H9 (cell line): ENCODE results near the gene SH3PXD2B. TPM values are rescaled to one million over a fixed set of nuclear protein-coding genes. Genes with fewer than 3 reads are reported as not detected.

Source experiments
- DNase-seq: peaks from one replicate; pipeline ENCODE4 v3.0.0-alpha.2; 2017
- H2AFZ ChIP-seq: one replicate; pipeline ENCODE4 v1.6.1; 2013; ENCODE audit warnings: mild to moderate bottlenecking, low read length, control low read depth, moderate library complexity
- H2AK5ac ChIP-seq: 2 replicates; pipeline ENCODE4 v1.6.1; 2013; ENCODE audit warnings: low read length, control low read depth, mixed read lengths; ENCODE audit not compliant: insufficient read length
- H2BK120ac ChIP-seq: one replicate; pipeline ENCODE4 v1.6.1; 2013; ENCODE audit warnings: low read depth, mild to moderate bottlenecking, low read length, control low read depth, inconsistent platforms; ENCODE audit not compliant: poor library complexity, severe bottlenecking
- H2BK12ac ChIP-seq: 2 replicates; pipeline ENCODE4 v1.6.1; 2013; ENCODE audit warnings: low read length, control low read depth, mixed read lengths, low read depth; ENCODE audit not compliant: insufficient read length
- H2BK15ac ChIP-seq: 2 replicates; pipeline ENCODE4 v1.6.1; 2013; ENCODE audit warnings: low read depth, low read length, control low read depth
- H2BK20ac ChIP-seq: one replicate; pipeline ENCODE4 v1.6.1; 2013; ENCODE audit warnings: low read depth, mild to moderate bottlenecking, low read length, control low read depth, inconsistent platforms; ENCODE audit not compliant: poor library complexity, severe bottlenecking
- H2BK5ac ChIP-seq: 2 replicates; pipeline ENCODE4 v1.6.1; 2013; ENCODE audit warnings: low read length, control low read depth, mixed read lengths; ENCODE audit not compliant: insufficient read length
- H3K14ac ChIP-seq: 2 replicates; pipeline ENCODE4 v1.6.1; 2013; ENCODE audit warnings: low read length, control low read depth; ENCODE audit not compliant: insufficient read depth
- H3K18ac ChIP-seq: 2 replicates; pipeline ENCODE4 v1.6.1; 2013; ENCODE audit warnings: low read depth, mild to moderate bottlenecking, mixed read lengths, low read length, control low read depth; ENCODE audit not compliant: insufficient read length
- H3K23ac ChIP-seq: 2 replicates; pipeline ENCODE4 v1.6.1; 2013; ENCODE audit warnings: low read length, control low read depth, mixed read lengths, low read depth; ENCODE audit not compliant: insufficient read length
- H3K23me2 ChIP-seq: 2 replicates; pipeline ENCODE4 v1.6.1; 2013; ENCODE audit warnings: low read depth, mild to moderate bottlenecking, mixed read lengths, low read length, control low read depth; ENCODE audit not compliant: insufficient read length, poor library complexity, severe bottlenecking
- H3K27ac ChIP-seq: 2 replicates; pipeline ENCODE4 v1.5.1; 2013; ENCODE audit warnings: low read length, control low read depth, mixed read lengths, low read depth; ENCODE audit not compliant: insufficient read length
- H3K27me3 ChIP-seq: 2 replicates; pipeline ENCODE4 v1.6.1; 2013; ENCODE audit warnings: low read length, control low read depth, inconsistent platforms; ENCODE audit not compliant: insufficient read depth
- H3K4ac ChIP-seq: 2 replicates; pipeline ENCODE4 v1.6.1; 2013; ENCODE audit warnings: low read depth, mild to moderate bottlenecking, control low read depth, inconsistent platforms, low read length, moderate library complexity
- H3K4me1 ChIP-seq: 2 replicates; pipeline ENCODE4 v1.6.1; 2013; ENCODE audit warnings: low read length, control low read depth, inconsistent platforms; ENCODE audit not compliant: insufficient read depth
- H3K4me2 ChIP-seq: 2 replicates; pipeline ENCODE4 v1.6.1; 2013; ENCODE audit warnings: low read length, control low read depth, mixed read lengths; ENCODE audit not compliant: insufficient read length, insufficient read depth
- H3K56ac ChIP-seq: 2 replicates; pipeline ENCODE4 v1.6.1; 2013; ENCODE audit warnings: low read depth, mild to moderate bottlenecking, mixed read lengths, low read length, control low read depth; ENCODE audit not compliant: insufficient read length
- H3K79me1 ChIP-seq: 2 replicates; pipeline ENCODE4 v1.6.1; 2013; ENCODE audit warnings: low read depth, mild to moderate bottlenecking, moderate library complexity, low read length, control low read depth, inconsistent platforms; ENCODE audit not compliant: insufficient read depth, poor library complexity, severe bottlenecking
- H3K79me2 ChIP-seq: 2 replicates; pipeline ENCODE4 v1.6.1; 2013; ENCODE audit warnings: low read length, control low read depth, inconsistent platforms; ENCODE audit not compliant: insufficient read depth
- H3K9ac ChIP-seq: 2 replicates; pipeline ENCODE4 v1.6.1; 2013; ENCODE audit warnings: low read length, control low read depth, mixed read lengths; ENCODE audit not compliant: insufficient read length; ENCODE audit errors: extremely low read depth
- H3K9me3 ChIP-seq: one replicate; pipeline ENCODE4 v1.6.1; 2013; ENCODE audit warnings: low read depth, low read length, inconsistent platforms; ENCODE audit not compliant: control insufficient read depth
- H3T11ph ChIP-seq: one replicate; pipeline ENCODE4 v1.6.1; 2013; ENCODE audit warnings: mild to moderate bottlenecking, low read length, control low read depth, inconsistent platforms
- H4K20me1 ChIP-seq: one replicate; pipeline ENCODE4 v1.6.1; 2013; ENCODE audit not compliant: control insufficient read depth, insufficient read length, insufficient read depth
- H4K5ac ChIP-seq: 2 replicates; pipeline ENCODE4 v1.6.1; 2013; ENCODE audit warnings: low read depth, mild to moderate bottlenecking, mixed read lengths, low read length, control low read depth; ENCODE audit not compliant: insufficient read length
- H4K8ac ChIP-seq: replicated peaks from 2 replicates; pipeline ENCODE4 v1.6.1; 2013; ENCODE audit warnings: low read length, control low read depth, mixed read lengths, low read depth; ENCODE audit not compliant: insufficient read length
- H4K91ac ChIP-seq: 2 replicates; pipeline ENCODE4 v1.6.1; 2013; ENCODE audit warnings: low read depth, mild to moderate bottlenecking, moderate library complexity, mixed read lengths, low read length, control low read depth; ENCODE audit not compliant: insufficient read length
- H3K27ac Mint-ChIP-seq, 3 experiments: 2 replicates in 2 of 3; 3 replicates in 1 of 3; pipeline ENCODE4 v1.8.0; 2020 to 2021; ENCODE audit warnings: mixed read lengths in 3 of 3, mild to moderate bottlenecking in 1 of 3, moderate library complexity in 1 of 3
- H3K27me3 Mint-ChIP-seq: 2 replicates; pipeline ENCODE4 v1.8.0; 2021; ENCODE audit warnings: low read depth, mild to moderate bottlenecking, moderate library complexity, mixed read lengths
- H3K36me3 Mint-ChIP-seq, 3 experiments: 2 replicates in 2 of 3; 3 replicates in 1 of 3; pipeline ENCODE4 v1.8.0; 2020 to 2021; ENCODE audit warnings: low read depth in 3 of 3, mixed read lengths in 3 of 3; ENCODE audit not compliant: insufficient read depth in 1 of 3
- H3K4me1 Mint-ChIP-seq, 2 experiments: 2 replicates each; pipeline ENCODE4 v1.8.0; 2020; ENCODE audit warnings: mixed read lengths in 2 of 2
- H3K4me3 Mint-ChIP-seq, 2 experiments: 2 replicates in 1 of 2; 3 replicates in 1 of 2; pipeline ENCODE4 v1.8.0; 2020 to 2021; ENCODE audit warnings: mild to moderate bottlenecking in 2 of 2, mixed read lengths in 2 of 2, moderate library complexity in 1 of 2
- H3K9me3 Mint-ChIP-seq, 2 experiments: 2 replicates in 1 of 2; 3 replicates in 1 of 2; pipeline ENCODE4 v1.8.0; 2020; ENCODE audit warnings: mild to moderate bottlenecking in 2 of 2, mixed read lengths in 2 of 2, moderate library complexity in 1 of 2
- CTCF ChIP-seq: fragments of 200-600 bp; sonication (generic); conservative IDR thresholded peaks from 3 replicates; pipeline ENCODE4 v1.8.0; 2021; ENCODE audit warnings: antibody characterized with exemption, mild to moderate bottlenecking
- WGBS: extraction: QIAGEN DNeasy Blood & Tissue Kit; methylation state at CpG from one replicate; pipeline ENCODE4 v1.1.7; 2013; ENCODE audit warnings: missing lambda C conversion rate, low lambda C conversion rate, mixed read lengths; ENCODE audit not compliant: insufficient read length; ENCODE audit errors: extremely low coverage; 5-methylcytosine and 5-hydroxymethylcytosine counted together
- total RNA-seq: library from RNA; stranded (reverse); gene quantifications from 2 replicates; pipeline ENCODE4 v1.2.1, GENCODE V29; 2021

The SH3PXD2B gene
- total RNA-seq, 1 experiment from 2014 or later, result 49.0 TPM

- Histone ChIP-seq H2BK20ac (no peak overlapping the region), H2BK12ac (no peak overlapping the region), H4K8ac (no peak overlapping the region), H4K5ac (no peak overlapping the region), H3K56ac (no peak overlapping the region), H3K4me2 (no peak overlapping the region), H2BK120ac (no peak overlapping the region), H3K4ac (no peak overlapping the region), H3K9me3 (no peaks in the 10 kb centered on the region), H3K27me3 (no peaks in the 10 kb centered on the region), H3K9ac (no peak overlapping the region), H4K91ac (no peak overlapping the region), H3K23me2 (no peaks in the 10 kb centered on the region), H2BK5ac (no peak overlapping the region), H3K4me1 (no peaks in the 10 kb centered on the region), H4K20me1 (no peaks in the 10 kb centered on the region), H3K79me1 (no peaks in the 10 kb centered on the region), H2AK5ac (no peak overlapping the region), H2AFZ (no peak overlapping the region), H3K18ac (no peak overlapping the region), H2BK15ac (no peak overlapping the region), H3K27ac (no peak overlapping the region), H3K79me2 (no peaks in the 10 kb centered on the region), H3K14ac (no peak overlapping the region), H3T11ph (no peak overlapping the region), H3K23ac (no peak overlapping the region)
- no peaks in the 10 kb centered on the region for H3K27me3 Mint-ChIP-seq
- H3K9me3 Mint-ChIP-seq, result no peaks in the 10 kb centered on the region
- no peak overlapping the region; a peak in 1 of 7 replicates for H3K27ac Mint-ChIP-seq
- WGBS, result no CpG with 5 or more reads among the region's 10 CpGs
- H3K4me1 Mint-ChIP-seq, result peaks cover 0 to 2% of the 10 kb centered on the region in 2 experiments; a peak in 1 of 4 replicates
- no peak overlapping the region for H3K4me3 Mint-ChIP-seq
- H3K36me3 Mint-ChIP-seq, result peaks cover 45 to 76% (median 75%) of the 10 kb centered on the region in 3 experiments
- no peak for TF ChIP-seq CTCF
- no peak for DNase-seq
These were observed 97.8 kb downstream of the SH3PXD2B start for GRCh38 chr5:172356527-172356926.
